Loucy (cell line): ENCODE data around the gene TMEM51.

ENCODE experiments used
- EZH2phosphoT487 ChIP-seq: fragments of 200-600 bp; IDR thresholded peaks from 2 replicates; pipeline ENCODE4 v1.6.1; 2018; ENCODE audit warnings: antibody characterized with exemption, mild to moderate bottlenecking, moderate library complexity, borderline replicate concordance
- TF ChIP-seq, protein P1 (sequence below): fragments of 200-600 bp; sonication (generic); conservative IDR thresholded peaks from 2 replicates; pipeline ENCODE4 v1.5.1; 2014; ENCODE audit warnings: mild to moderate bottlenecking, antibody characterized with exemption, low read length

DNA sequence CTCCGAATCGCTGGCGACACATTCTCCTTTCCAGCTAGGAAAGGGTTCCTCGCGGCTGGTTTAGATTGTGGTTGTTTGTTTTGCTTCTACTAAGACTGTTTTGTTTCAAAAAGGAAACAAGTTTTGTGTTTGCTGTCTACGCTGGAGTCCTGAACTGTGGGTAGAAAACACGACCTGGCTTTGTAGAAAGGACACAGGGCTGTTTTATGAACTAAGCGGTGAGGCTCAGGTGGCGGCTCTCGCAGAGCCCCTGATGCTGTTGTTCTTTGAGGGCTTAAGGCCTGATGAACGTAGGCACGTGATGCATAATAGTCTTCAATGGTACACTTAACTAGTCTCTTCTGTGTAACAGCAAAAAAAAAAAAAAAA, 66.5 kb downstream of the TMEM51 start:
- TF ChIP-seq EZH2phosphoT487, result no peak
- TF ChIP-seq, protein P1, sequence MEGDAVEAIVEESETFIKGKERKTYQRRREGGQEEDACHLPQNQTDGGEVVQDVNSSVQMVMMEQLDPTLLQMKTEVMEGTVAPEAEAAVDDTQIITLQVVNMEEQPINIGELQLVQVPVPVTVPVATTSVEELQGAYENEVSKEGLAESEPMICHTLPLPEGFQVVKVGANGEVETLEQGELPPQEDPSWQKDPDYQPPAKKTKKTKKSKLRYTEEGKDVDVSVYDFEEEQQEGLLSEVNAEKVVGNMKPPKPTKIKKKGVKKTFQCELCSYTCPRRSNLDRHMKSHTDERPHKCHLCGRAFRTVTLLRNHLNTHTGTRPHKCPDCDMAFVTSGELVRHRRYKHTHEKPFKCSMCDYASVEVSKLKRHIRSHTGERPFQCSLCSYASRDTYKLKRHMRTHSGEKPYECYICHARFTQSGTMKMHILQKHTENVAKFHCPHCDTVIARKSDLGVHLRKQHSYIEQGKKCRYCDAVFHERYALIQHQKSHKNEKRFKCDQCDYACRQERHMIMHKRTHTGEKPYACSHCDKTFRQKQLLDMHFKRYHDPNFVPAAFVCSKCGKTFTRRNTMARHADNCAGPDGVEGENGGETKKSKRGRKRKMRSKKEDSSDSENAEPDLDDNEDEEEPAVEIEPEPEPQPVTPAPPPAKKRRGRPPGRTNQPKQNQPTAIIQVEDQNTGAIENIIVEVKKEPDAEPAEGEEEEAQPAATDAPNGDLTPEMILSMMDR, result no peak
